DOHH2 (cell line): ENCODE data around the gene TGDS.

Experiments used
- H3F3A ChIP-seq: fragments of 200-600 bp; sonication (generic), shearing (Covaris generic); 2 replicates; pipeline ENCODE4 v1.6.0; 2016; ENCODE audit warnings: antibody characterized with exemption, mild to moderate bottlenecking; ENCODE audit not compliant: control insufficient read depth, insufficient read depth
- H3K27ac ChIP-seq: fragments of 200-600 bp; sonication (generic); 2 replicates; pipeline ENCODE4 v1.5.1; 2014; ENCODE audit warnings: low read depth, mild to moderate bottlenecking, low read length, moderate library complexity
- H3K27me3 ChIP-seq: fragments of 200-600 bp; sonication (generic); 2 replicates; pipeline ENCODE4 v1.6.1; 2014; ENCODE audit warnings: mild to moderate bottlenecking, low read length, mixed read lengths; ENCODE audit not compliant: control insufficient read depth
- H3K36me3 ChIP-seq: fragments of 200-600 bp; sonication (generic); 2 replicates; pipeline ENCODE4 v1.6.1; 2014; ENCODE audit warnings: mild to moderate bottlenecking, low read length, moderate library complexity, mixed read lengths; ENCODE audit not compliant: control insufficient read depth
- H3K4me1 ChIP-seq: fragments of 200-600 bp; sonication (generic); 2 replicates; pipeline ENCODE4 v1.6.1; 2014; ENCODE audit warnings: mild to moderate bottlenecking, low read length, mixed read lengths; ENCODE audit not compliant: control insufficient read depth
- H3K4me2 ChIP-seq: fragments of 200-600 bp; sonication (generic); 2 replicates; pipeline ENCODE4 v1.6.0; 2014; ENCODE audit warnings: mild to moderate bottlenecking, low read length, moderate library complexity
- H3K4me3 ChIP-seq: fragments of 200-600 bp; sonication (generic); 2 replicates; pipeline ENCODE4 v1.5.1; 2014; ENCODE audit warnings: mild to moderate bottlenecking, low read length, mixed read lengths
- H3K79me2 ChIP-seq: fragments of 200-600 bp; sonication (generic); 2 replicates; pipeline ENCODE4 v1.6.1; 2014; ENCODE audit warnings: mild to moderate bottlenecking, low read length, mixed read lengths; ENCODE audit not compliant: control insufficient read depth
- H3K9me2 ChIP-seq: fragments of 200-600 bp; sonication (generic); replicated peaks from 2 replicates; pipeline ENCODE4 v1.6.1; 2014; ENCODE audit warnings: mild to moderate bottlenecking, low read length, mixed read lengths; ENCODE audit not compliant: control insufficient read depth
- H3K9me3 ChIP-seq: fragments of 200-600 bp; sonication (generic); 2 replicates; pipeline ENCODE4 v1.6.1; 2014; ENCODE audit warnings: antibody characterized with exemption, low read length, mixed read lengths; ENCODE audit not compliant: control insufficient read depth, insufficient read depth
- H4K20me1 ChIP-seq: fragments of 200-600 bp; sonication (generic); 2 replicates; pipeline ENCODE4 v1.6.0; 2014; ENCODE audit warnings: low read depth, mild to moderate bottlenecking, antibody characterized with exemption, low read length, moderate library complexity; ENCODE audit not compliant: control insufficient read depth, insufficient read depth
- EZH2phosphoT487 ChIP-seq: fragments of 200-600 bp; sonication (generic); IDR thresholded peaks from 2 replicates; pipeline ENCODE4 v1.6.1; 2017; ENCODE audit warnings: borderline replicate concordance, mild to moderate bottlenecking, antibody characterized with exemption, low read length, moderate library complexity, mixed read lengths
- TF ChIP-seq, protein P1 (sequence below): fragments of 200-600 bp; sonication (generic); IDR thresholded peaks from one replicate; pipeline ENCODE4 v1.5.1; 2014; ENCODE audit warnings: antibody characterized with exemption, mild to moderate bottlenecking, low read depth, low read length; ENCODE audit not compliant: poor library complexity, severe bottlenecking

TGDS gene

DNA sequence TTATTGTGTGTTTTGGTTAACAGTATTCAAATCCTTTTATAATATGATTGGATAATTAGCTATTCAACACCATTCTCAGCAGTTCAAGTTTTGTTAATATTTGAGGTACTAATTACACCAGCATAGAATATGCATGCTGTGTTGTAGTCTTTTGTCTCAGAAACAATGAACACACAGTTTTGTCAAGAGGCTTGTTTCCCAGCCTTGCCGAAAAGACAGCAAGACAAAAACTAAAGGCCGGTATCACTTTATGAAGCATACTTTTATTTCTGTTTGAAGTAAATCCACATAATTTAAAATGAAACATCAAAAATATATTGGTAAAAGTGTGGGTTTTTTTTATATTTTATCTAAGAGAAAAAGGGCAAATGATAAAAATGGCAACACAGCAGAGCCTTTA lies 13.2 kb upstream of the TGDS start:
- Histone ChIP-seq H4K20me1 (0 out of 2 replicates have a peak, but pooled peaks cover 5% of the 10 kb centered on the region), H3K9me3 (no peaks in the 10 kb centered on the region), H3K4me3 (no peak overlapping the region), H3K27me3 (no peaks in the 10 kb centered on the region), H3K9me2 (no peaks in the 10 kb centered on the region), H3K79me2 (no peaks in the 10 kb centered on the region), H3K4me2 (no peak overlapping the region), H3K27ac (no peak overlapping the region), H3K36me3 (peaks cover 69% of the 10 kb centered on the region), H3F3A (no peaks in the 10 kb centered on the region), H3K4me1 (no peaks in the 10 kb centered on the region)
- TF ChIP-seq EZH2phosphoT487, result no peak
- TF ChIP-seq, protein P1, sequence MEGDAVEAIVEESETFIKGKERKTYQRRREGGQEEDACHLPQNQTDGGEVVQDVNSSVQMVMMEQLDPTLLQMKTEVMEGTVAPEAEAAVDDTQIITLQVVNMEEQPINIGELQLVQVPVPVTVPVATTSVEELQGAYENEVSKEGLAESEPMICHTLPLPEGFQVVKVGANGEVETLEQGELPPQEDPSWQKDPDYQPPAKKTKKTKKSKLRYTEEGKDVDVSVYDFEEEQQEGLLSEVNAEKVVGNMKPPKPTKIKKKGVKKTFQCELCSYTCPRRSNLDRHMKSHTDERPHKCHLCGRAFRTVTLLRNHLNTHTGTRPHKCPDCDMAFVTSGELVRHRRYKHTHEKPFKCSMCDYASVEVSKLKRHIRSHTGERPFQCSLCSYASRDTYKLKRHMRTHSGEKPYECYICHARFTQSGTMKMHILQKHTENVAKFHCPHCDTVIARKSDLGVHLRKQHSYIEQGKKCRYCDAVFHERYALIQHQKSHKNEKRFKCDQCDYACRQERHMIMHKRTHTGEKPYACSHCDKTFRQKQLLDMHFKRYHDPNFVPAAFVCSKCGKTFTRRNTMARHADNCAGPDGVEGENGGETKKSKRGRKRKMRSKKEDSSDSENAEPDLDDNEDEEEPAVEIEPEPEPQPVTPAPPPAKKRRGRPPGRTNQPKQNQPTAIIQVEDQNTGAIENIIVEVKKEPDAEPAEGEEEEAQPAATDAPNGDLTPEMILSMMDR, result no peak

DNA sequence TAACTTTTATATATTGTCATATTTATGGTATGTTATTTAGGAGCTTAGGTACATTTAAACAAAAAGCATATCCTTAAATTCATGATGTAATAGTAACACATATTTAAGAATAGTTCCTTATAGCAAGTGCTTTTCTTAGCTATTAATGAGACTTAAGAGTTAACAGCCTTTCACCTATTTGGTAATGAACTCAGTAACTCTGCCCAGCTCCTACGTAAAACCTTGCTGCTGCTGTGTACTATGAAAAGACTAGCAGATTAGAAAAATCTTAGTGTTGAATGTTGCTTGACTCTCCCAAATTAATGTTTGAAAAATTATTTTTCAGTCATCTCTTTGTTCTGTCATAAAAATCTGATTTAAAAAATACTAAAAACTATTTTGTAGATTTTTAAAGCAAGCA lies 12.6 kb upstream of the TGDS start:
- no peaks in the 10 kb centered on the region for H3K27me3 ChIP-seq
- H3K79me2 ChIP-seq, result peaks cover 4% of the 10 kb centered on the region
- H3K9me2 ChIP-seq, result no peaks in the 10 kb centered on the region
- TF ChIP-seq, protein P1, result no peak
- TF ChIP-seq EZH2phosphoT487, result no peak
- no peaks in the 10 kb centered on the region for H3K9me3 ChIP-seq
- H3F3A ChIP-seq, result no peaks in the 10 kb centered on the region
- peaks cover 68% of the 10 kb centered on the region for H3K36me3 ChIP-seq
- 0 out of 2 replicates have a peak, but pooled peaks cover 5% of the 10 kb centered on the region for H4K20me1 ChIP-seq
- H3K4me2 ChIP-seq, result no peak overlapping the region
- no peak overlapping the region for H3K4me3 ChIP-seq
- H3K27ac ChIP-seq, result no peak overlapping the region
- H3K4me1 ChIP-seq, result no peaks in the 10 kb centered on the region

DNA sequence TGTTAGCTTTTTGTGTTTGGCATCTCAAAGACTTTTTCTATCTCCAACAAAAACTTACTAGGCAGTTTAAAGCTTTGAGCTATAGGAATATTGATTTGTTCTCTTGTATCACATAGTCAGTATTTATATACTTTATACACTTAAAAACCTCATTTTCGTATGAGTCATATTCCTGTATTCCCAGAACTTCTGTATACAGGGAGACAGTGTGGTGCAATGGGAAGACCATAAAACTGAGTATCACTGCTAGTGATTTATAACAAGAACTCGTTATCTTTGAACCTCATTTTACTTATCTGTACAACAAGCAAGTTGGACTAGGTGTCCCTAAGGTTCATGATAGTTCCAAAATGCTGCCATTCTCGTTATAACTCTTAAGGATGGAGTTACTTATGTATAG lies 12.0 kb upstream of the TGDS start:
- Histone ChIP-seq H3K4me1 (peaks cover 4% of the 10 kb centered on the region), H3K36me3 (peaks cover 66% of the 10 kb centered on the region), H3K79me2 (peaks cover 8% of the 10 kb centered on the region), H4K20me1 (0 out of 2 replicates have a peak, but pooled peaks cover 5% of the 10 kb centered on the region), H3K27me3 (no peaks in the 10 kb centered on the region), H3K27ac (no peak overlapping the region), H3F3A (no peaks in the 10 kb centered on the region), H3K4me2 (no peak overlapping the region), H3K9me3 (no peaks in the 10 kb centered on the region), H3K9me2 (no peaks in the 10 kb centered on the region), H3K4me3 (no peak overlapping the region)
- TF ChIP-seq, protein P1, result no peak
- no peak for TF ChIP-seq EZH2phosphoT487

DNA sequence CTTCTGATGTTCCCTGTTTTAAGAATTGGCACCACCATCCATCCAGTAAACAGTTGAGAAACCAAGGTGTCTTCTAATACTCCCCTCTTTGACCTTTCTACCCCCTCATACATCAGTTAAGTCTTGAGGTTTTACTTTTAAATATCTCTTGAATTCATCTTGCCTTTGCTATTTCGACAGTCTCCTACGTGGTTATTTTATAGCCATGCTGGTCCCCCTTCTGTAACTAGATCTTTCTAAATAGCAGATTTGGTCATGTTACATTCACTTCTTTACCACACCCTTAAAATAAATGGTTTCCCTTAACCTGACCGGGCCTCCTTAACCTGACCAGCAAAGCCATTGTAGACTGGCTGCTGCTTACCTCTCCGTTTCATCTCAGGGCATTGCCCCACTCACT lies 11.1 kb upstream of the TGDS start:
- H3K9me2 ChIP-seq, result no peaks in the 10 kb centered on the region
- no peak overlapping the region for H3K4me3 ChIP-seq
- no peaks in the 10 kb centered on the region for H3K9me3 ChIP-seq
- no peaks in the 10 kb centered on the region for H3K27me3 ChIP-seq
- H4K20me1 ChIP-seq, result 0 out of 2 replicates have a peak, but pooled peaks cover 5% of the 10 kb centered on the region
- peaks cover 59% of the 10 kb centered on the region for H3K36me3 ChIP-seq
- peaks cover 17% of the 10 kb centered on the region for H3K79me2 ChIP-seq
- H3K4me2 ChIP-seq, result no peak overlapping the region
- no peaks in the 10 kb centered on the region for H3F3A ChIP-seq
- H3K4me1 ChIP-seq, result peaks cover 9% of the 10 kb centered on the region
- no peak overlapping the region for H3K27ac ChIP-seq
- TF ChIP-seq, protein P1, result no peak
